HFF-Myc (cell line): ENCODE data around the gene TMEM132D.

Experiments
- DNase-seq: peaks from one replicate; pipeline ENCODE4 v3.0.0-alpha.2; 2011; ENCODE audit warnings: low read depth; ENCODE audit errors: extremely low read depth
- H3K4me3 ChIP-seq: replicated peaks from 2 replicates; pipeline ENCODE4 v1.5.1; 2011; ENCODE audit warnings: low read depth, mild to moderate bottlenecking, control low read depth, low read length
- CTCF ChIP-seq: IDR thresholded peaks from 2 replicates; pipeline ENCODE4 v1.5.1; 2012; ENCODE audit warnings: mild to moderate bottlenecking, low read depth, low read length, control low read depth; ENCODE audit errors: missing control alignments

The TMEM132D gene

GRCh38 chr12:129635021-129635685 lies 268.7 kb downstream of the TMEM132D start:
- TF ChIP-seq CTCF: no peak
- no peak overlapping the region for H3K4me3 ChIP-seq
- DNase-seq: no peak

GRCh38 chr12:129631316-129631715 lies 272.5 kb downstream of the TMEM132D start:
- no peak for DNase-seq
- H3K4me3 ChIP-seq: no peak overlapping the region
- TF ChIP-seq CTCF: no peak

- TF ChIP-seq CTCF: no peak
- no peak overlapping the region for H3K4me3 ChIP-seq
- no peak for DNase-seq
Measured at GRCh38 chr12:129629901-129630300, 273.9 kb downstream of the TMEM132D start.

GRCh38 chr12:129622566-129622965 lies 281.3 kb downstream of the TMEM132D start:
- TF ChIP-seq CTCF: no peak
- no peak for DNase-seq

GRCh38 chr12:129619271-129619670 lies 284.6 kb downstream of the TMEM132D start:
- no peak for TF ChIP-seq CTCF
- no peak overlapping the region for H3K4me3 ChIP-seq
- no peak for DNase-seq

More at GRCh38 chr12:129622566-129622965, 281.3 kb downstream of the TMEM132D start:
- H3K4me3 ChIP-seq: no peak overlapping the region

- TF ChIP-seq CTCF: no peak
- DNase-seq: no peak
- H3K4me3 ChIP-seq: no peak overlapping the region
Measured at GRCh38 chr12:129617849-129618248, 286.0 kb downstream of the TMEM132D start.

GRCh38 chr12:129615001-129615400 lies 288.8 kb downstream of the TMEM132D start:
- no peak for TF ChIP-seq CTCF
- DNase-seq: no peak
- H3K4me3 ChIP-seq: no peak overlapping the region
